Psoas muscle (tissue), 8 donors: ENCODE data around the gene MIP. TPM values are rescaled to one million over a fixed set of nuclear protein-coding genes. Genes with fewer than 3 reads are reported as not detected.
"Not testable (repeated sequence)": the region's sequence is repeated elsewhere in the genome, so short reads cannot be mapped to it uniquely, and the experiment has no call there.

Experiments
- ATAC-seq, 4 donors: fragments of 200-7000 bp; cut with Tn5 transposase; one replicate each; pipeline ENCODE4 v1.9.1; 2020; ENCODE audit warnings: moderate library complexity in 3 of 4, mild to moderate bottlenecking in 2 of 4
- DNase-seq, 2 donors: peaks; one replicate each; pipeline ENCODE4 v3.0.0-alpha.2; 2020
- H3K27ac ChIP-seq: fragments of 200-600 bp; one replicate; pipeline ENCODE4 v1.8.0; 2022
- H3K27me3 ChIP-seq, 3 donors: fragments of 200-600 bp in 1 of 3; one replicate each; pipeline versions ENCODE4 v1.6.1 to v1.8.0; 2013 to 2022; ENCODE audit warnings: low read length in 2 of 3, mild to moderate bottlenecking in 2 of 3, moderate library complexity in 1 of 3; ENCODE audit not compliant: insufficient read depth in 3 of 3
- H3K36me3 ChIP-seq, 2 donors: fragments of 200-600 bp in 1 of 2; one replicate each; pipeline versions ENCODE4 v1.6.1 to v1.8.0; 2013 to 2022; ENCODE audit warnings: low read depth in 1 of 2, mild to moderate bottlenecking in 1 of 2, moderate library complexity in 1 of 2; ENCODE audit not compliant: insufficient read depth in 1 of 2
- H3K4me1 ChIP-seq: fragments of 200-600 bp; one replicate; pipeline ENCODE4 v1.8.0; 2022
- H3K4me3 ChIP-seq: fragments of 200-600 bp; one replicate; pipeline ENCODE4 v1.8.0; 2022; ENCODE audit warnings: mild to moderate bottlenecking
- H3K9me3 ChIP-seq: fragments of 200-600 bp; one replicate; pipeline ENCODE4 v1.8.0; 2022
- CTCF ChIP-seq: fragments of 200-600 bp; IDR thresholded peaks from one replicate; pipeline ENCODE4 v1.8.0; 2022; ENCODE audit warnings: antibody characterized with exemption
- WGBS, 3 donors: extraction: QIAGEN DNeasy Blood & Tissue Kit; methylation state at CpG; one replicate each; pipeline versions ENCODE4 v1.1.6 to v1.1.7; 2013; 5-methylcytosine and 5-hydroxymethylcytosine counted together
- intact Hi-C, 2 donors: fragments of 100-400 bp; cut with DNase I; formaldehyde crosslinking; loops; one replicate each; pipeline versions ENCODE4 v1.11.0 to v1.14.2; 2022
- polyA plus RNA-seq, 3 donors: library from polyadenylated mRNA; stranded (reverse); fragments of 200-250 nt; gene quantifications; one replicate each; pipeline ENCODE4 v1.2.3, GENCODE V29; 2013
- total RNA-seq, 4 donors: library from RNA; stranded (reverse); fragmentation: NEBNext Ultra II Directional in 2 of 4; extraction: Animal tissue kit (Norgen Biotek cat#: 25700) in 2 of 4; gene quantifications; one replicate each; pipeline versions ENCODE4 v1.2.1 to v1.2.4, GENCODE V29; 2021 to 2023
- donor health status: healthy with polysubstance abuse.
- donor health status: DM: no; HTN: no; CAD: no; lungs with moderate emphysema.
- donor health status: Bipolar disorder and iron deficiency.
- donor health status: healthy.
- donor health status: DM: yes; HTN: yes; CAD: no.
- donor health status: DM: no; HTN: no; CAD: no.
- donor health status: DM: no; HTN: no; CAD: no.
- donor health status: DM: yes; HTN: yes; CAD: no.

Gene MIP
- total and polyA plus RNA-seq, 7 donors: 0.05 to 0.13 TPM; not detected in 5

GRCh38 chr12:56410768-56411167 lies 43.7 kb downstream of the MIP start:
- DNase-seq: no peak
- WGBS, 3 donors: 83 to 93% (median 90%) methylated on average over 4 of the region's 4 CpGs
- intact Hi-C loops: no loop called here

GRCh38 chr12:56408799-56409417 lies 45.5 kb downstream of the MIP start:
- Histone ChIP-seq H3K36me3 (no peaks in the 10 kb centered on the region), H3K9me3 (no peaks in the 10 kb centered on the region), H3K27ac (no peak overlapping the region), H3K4me3 (no peak overlapping the region), H3K4me1 (no peaks in the 10 kb centered on the region), H3K27me3 (no peaks in the 10 kb centered on the region)
- intact Hi-C loops: no loop called here
- TF ChIP-seq CTCF: no peak
- DNase-seq (no peak), ATAC-seq (no peak)
- WGBS, 3 donors: 91 to 96% (median 92%) methylated on average over 5 of the region's 5 CpGs

More at GRCh38 chr12:56410768-56411167, 43.7 kb downstream of the MIP start:
- H3K4me3 ChIP-seq: no peak overlapping the region
- no peak for TF ChIP-seq CTCF
- no peaks in the 10 kb centered on the region for H3K36me3 ChIP-seq
- no peaks in the 10 kb centered on the region for H3K4me1 ChIP-seq
- H3K9me3 ChIP-seq: no peaks in the 10 kb centered on the region
- no peak overlapping the region for H3K27ac ChIP-seq
- no peaks in the 10 kb centered on the region for H3K27me3 ChIP-seq
- ATAC-seq: no peak

GRCh38 chr12:56404227-56404626 lies 50.2 kb downstream of the MIP start:
- DNase-seq, H3K9me3 ChIP-seq, intact Hi-C loops, H3K4me3 ChIP-seq, H3K27ac ChIP-seq, ATAC-seq, H3K4me1 ChIP-seq, H3K36me3 ChIP-seq, H3K27me3 ChIP-seq: not testable (repeated sequence)
- 60 to 95% (median 95%) methylated on average over 3 of the region's 3 CpGs for WGBS, 3 donors

- ATAC-seq, H3K9me3 ChIP-seq, H3K4me1 ChIP-seq, H3K4me3 ChIP-seq, H3K27ac ChIP-seq, intact Hi-C loops, H3K36me3 ChIP-seq, H3K27me3 ChIP-seq, DNase-seq: not testable (repeated sequence)
Observed at GRCh38 chr12:56401612-56402011, 52.8 kb downstream of the MIP start.

DNA sequence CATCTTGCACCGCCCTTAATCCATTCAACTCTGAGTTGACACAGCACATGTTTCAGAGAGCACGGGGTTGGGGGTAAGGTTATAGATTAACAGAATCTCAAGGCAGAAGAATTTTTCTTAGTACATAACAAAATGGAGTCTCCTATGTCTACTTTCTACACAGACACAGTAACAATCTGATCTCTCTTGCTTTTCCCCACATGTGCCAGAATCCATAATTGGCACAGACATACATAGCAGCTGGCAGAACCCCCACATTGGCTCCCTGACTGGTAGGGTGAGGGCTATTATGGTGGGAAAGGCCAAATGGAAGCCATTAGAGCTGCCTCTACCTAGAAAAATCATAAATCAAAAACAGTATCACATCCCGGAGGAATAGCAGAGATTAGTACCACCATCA lies 53.3 kb downstream of the MIP start:
- DNase-seq, H3K36me3 ChIP-seq, ATAC-seq, H3K27ac ChIP-seq, H3K9me3 ChIP-seq, H3K4me3 ChIP-seq, H3K27me3 ChIP-seq, intact Hi-C loops, H3K4me1 ChIP-seq: not testable (repeated sequence)
- WGBS, 3 donors: 68 to 88% (median 75%) methylated on average over 1 of the region's 3 CpGs

Other genes starting within 250 kb of the MIP start
- 10 to 100 TPM; 22.4 to 41.7 (median 34.8) TPM for gene RNF41, start 232.7 kb downstream of the MIP start, total RNA-seq
- 10 to 100 TPM; 21.9 to 54.9 (median 22.9) TPM for gene RNF41, start 232.7 kb downstream of the MIP start, polyA plus RNA-seq
- 10 to 100 TPM; 27.2 to 32.1 (median 29.8) TPM for gene NABP2, start 230.3 kb downstream of the MIP start, total RNA-seq
- gene NABP2, start 230.3 kb downstream of the MIP start, polyA plus RNA-seq: 10 to 100 TPM; 27.1 to 65.7 (median 31.0) TPM
- gene SLC39A5, start 224.6 kb downstream of the MIP start, total RNA-seq: not detected
- gene SLC39A5, start 224.6 kb downstream of the MIP start, polyA plus RNA-seq: under 1 TPM in 2 of 3 donors, not detected in 1; 0.16 to 0.23 TPM
- gene ANKRD52, start 196.3 kb downstream of the MIP start, total RNA-seq: 10 to 100 TPM; 14.2 to 37.5 (median 21.5) TPM
- 10 to 100 TPM in 1 of 3 donors, 1 to 10 TPM in 2; 5.7 to 33.6 (median 6.5) TPM for gene ANKRD52, start 196.3 kb downstream of the MIP start, polyA plus RNA-seq
- 10 to 100 TPM; 24.3 to 86.6 (median 54.7) TPM for gene COQ10A, start 187.7 kb downstream of the MIP start, total RNA-seq
- 100 to 1,000 TPM in 1 of 3 donors, 10 to 100 TPM in 2; 16.2 to 105 (median 63.5) TPM for gene COQ10A, start 187.7 kb downstream of the MIP start, polyA plus RNA-seq
- 100 to 1,000 TPM; 317 to 601 (median 394) TPM for gene CS, start 154.3 kb downstream of the MIP start, total RNA-seq
- 100 to 1,000 TPM; 194 to 269 (median 216) TPM for gene CS, start 154.3 kb downstream of the MIP start, polyA plus RNA-seq
- 10 to 100 TPM; 32.8 to 40.2 (median 33.8) TPM for gene CNPY2, start 138.7 kb downstream of the MIP start, total RNA-seq
- gene CNPY2, start 138.7 kb downstream of the MIP start, polyA plus RNA-seq: 10 to 100 TPM; 45.4 to 73.5 (median 65.0) TPM
- gene PAN2, start 120.7 kb downstream of the MIP start, total RNA-seq: 10 to 100 TPM; 22.1 to 37.5 (median 28.7) TPM
- 10 to 100 TPM; 17.3 to 28.7 (median 17.4) TPM for gene PAN2, start 120.7 kb downstream of the MIP start, polyA plus RNA-seq
- under 1 TPM in 1 of 4 donors, not detected in 3; 0.32 TPM for gene IL23A, start 115.8 kb downstream of the MIP start, total RNA-seq
- gene IL23A, start 115.8 kb downstream of the MIP start, polyA plus RNA-seq: under 1 TPM in 2 of 3 donors, not detected in 1; 0.57 to 0.68 TPM
- gene STAT2, start 94.5 kb downstream of the MIP start, total RNA-seq: 10 to 100 TPM; 25.9 to 34.6 (median 30.9) TPM
- 10 to 100 TPM; 15.0 to 31.7 (median 15.2) TPM for gene STAT2, start 94.5 kb downstream of the MIP start, polyA plus RNA-seq
- gene APOF, start 91.8 kb downstream of the MIP start, total RNA-seq: not detected
- gene APOF, start 91.8 kb downstream of the MIP start, polyA plus RNA-seq: not detected
- 1 to 10 TPM; 2.8 to 4.3 (median 3.7) TPM for gene TIMELESS, start 5.2 kb downstream of the MIP start, total RNA-seq
- gene TIMELESS, start 5.2 kb downstream of the MIP start, polyA plus RNA-seq: 1 to 10 TPM; 3.3 to 5.2 (median 4.8) TPM
- 1 to 10 TPM; 2.8 to 4.4 (median 3.7) TPM for gene SPRYD4, start 13.9 kb upstream of the MIP start, total RNA-seq
- gene SPRYD4, start 13.9 kb upstream of the MIP start, polyA plus RNA-seq: 1 to 10 TPM; 1.7 to 4.6 (median 2.7) TPM
- under 1 TPM in 1 of 4 donors, not detected in 3; 0.19 TPM for gene GLS2, start 33.5 kb upstream of the MIP start, total RNA-seq
- gene GLS2, start 33.5 kb upstream of the MIP start, polyA plus RNA-seq: under 1 TPM; 0.08 to 0.18 (median 0.11) TPM
- gene RBMS2, start 67.2 kb upstream of the MIP start, total RNA-seq: 10 to 100 TPM; 11.8 to 20.5 (median 14.8) TPM
- gene RBMS2, start 67.2 kb upstream of the MIP start, polyA plus RNA-seq: 1 to 10 TPM; 3.0 to 5.0 (median 3.8) TPM
- gene BAZ2A, start 175.7 kb upstream of the MIP start, total RNA-seq: 10 to 100 TPM; 41.0 to 53.8 (median 47.7) TPM
- 10 to 100 TPM; 10.0 to 39.4 (median 25.5) TPM for gene BAZ2A, start 175.7 kb upstream of the MIP start, polyA plus RNA-seq
- gene ATP5F1B, start 191.3 kb upstream of the MIP start, total RNA-seq: 1,000 to 10,000 TPM; 1,044 to 2,377 (median 1,300) TPM
- gene ATP5F1B, start 191.3 kb upstream of the MIP start, polyA plus RNA-seq: 1,000 to 10,000 TPM; 1,196 to 2,759 (median 1,470) TPM
- 100 to 1,000 TPM; 118 to 192 (median 148) TPM for gene PTGES3, start 233.6 kb upstream of the MIP start, total RNA-seq
- gene PTGES3, start 233.6 kb upstream of the MIP start, polyA plus RNA-seq: 100 to 1,000 TPM; 141 to 253 (median 165) TPM